Trophoblast cell (in vitro differentiated cells and primary cell): ENCODE measurements around the gene ACTN4.
A peak's percentile ranks its signal among the peaks of the same experiment; 100 is the strongest.

Source experiments
- DNase-seq, 2 donors: peaks; one replicate each; pipeline ENCODE4 v3.0.0-alpha.2; 2016
- H2AFZ ChIP-seq: 2 replicates; pipeline ENCODE4 v1.6.1; 2013; ENCODE audit warnings: low read length, moderate library complexity, mild to moderate bottlenecking; ENCODE audit not compliant: insufficient read depth, poor library complexity
- H2AK5ac ChIP-seq: 2 replicates; pipeline ENCODE4 v1.6.1; 2013; ENCODE audit warnings: mild to moderate bottlenecking, low read length
- H2BK120ac ChIP-seq: 2 replicates; pipeline ENCODE4 v1.6.1; 2013; ENCODE audit warnings: low read length, mild to moderate bottlenecking, moderate library complexity; ENCODE audit not compliant: insufficient read depth, poor library complexity
- H2BK12ac ChIP-seq: 2 replicates; pipeline ENCODE4 v1.6.1; 2013; ENCODE audit warnings: mild to moderate bottlenecking, low read length, moderate library complexity
- H2BK5ac ChIP-seq: 2 replicates; pipeline ENCODE4 v1.6.1; 2013; ENCODE audit warnings: low read length, low read depth, moderate library complexity, mild to moderate bottlenecking; ENCODE audit not compliant: poor library complexity
- H3K14ac ChIP-seq: 2 replicates; pipeline ENCODE4 v1.6.1; 2013; ENCODE audit warnings: mild to moderate bottlenecking, low read length
- H3K18ac ChIP-seq: 2 replicates; pipeline ENCODE4 v1.6.1; 2013; ENCODE audit warnings: mild to moderate bottlenecking, low read length
- H3K23ac ChIP-seq: 2 replicates; pipeline ENCODE4 v1.6.1; 2013; ENCODE audit warnings: low read length
- H3K27ac ChIP-seq: 2 replicates; pipeline ENCODE4 v1.5.1; 2013; ENCODE audit warnings: low read depth, mild to moderate bottlenecking, inconsistent platforms, low read length, moderate library complexity
- H3K27me3 ChIP-seq: 2 replicates; pipeline ENCODE4 v1.6.1; 2013; ENCODE audit warnings: inconsistent platforms, mild to moderate bottlenecking, low read length, moderate library complexity; ENCODE audit not compliant: insufficient read depth
- H3K36me3 ChIP-seq, 2 experiments: 1 replicate in 1 of 2; 2 replicates in 1 of 2; pipeline ENCODE4 v1.6.1; 2013; ENCODE audit warnings: low read length in 2 of 2, mild to moderate bottlenecking in 2 of 2, moderate library complexity in 1 of 2; ENCODE audit not compliant: insufficient read depth in 2 of 2, control insufficient read depth in 1 of 2
- H3K4ac ChIP-seq: 2 replicates; pipeline ENCODE4 v1.6.1; 2013; ENCODE audit warnings: low read depth, mild to moderate bottlenecking, low read length, moderate library complexity
- H3K4me1 ChIP-seq, 2 experiments: 1 replicate in 1 of 2; 2 replicates in 1 of 2; pipeline ENCODE4 v1.6.1; 2013; ENCODE audit warnings: low read length in 2 of 2, mild to moderate bottlenecking in 2 of 2, moderate library complexity in 1 of 2; ENCODE audit not compliant: insufficient read depth in 2 of 2, control insufficient read depth in 1 of 2
- H3K4me2 ChIP-seq: 2 replicates; pipeline ENCODE4 v1.6.1; 2013; ENCODE audit warnings: inconsistent platforms, mild to moderate bottlenecking, low read length, moderate library complexity
- H3K4me3 ChIP-seq: 2 replicates; pipeline ENCODE4 v1.5.1; 2013; ENCODE audit warnings: mild to moderate bottlenecking, low read depth, low read length, inconsistent platforms
- H3K79me1 ChIP-seq: one replicate; pipeline ENCODE4 v1.6.1; 2013; ENCODE audit warnings: low read length
- H3K79me2 ChIP-seq: 2 replicates; pipeline ENCODE4 v1.6.1; 2013; ENCODE audit warnings: low read length, mild to moderate bottlenecking; ENCODE audit not compliant: control insufficient read depth, insufficient read depth, poor library complexity
- H3K9ac ChIP-seq: 2 replicates; pipeline ENCODE4 v1.6.1; 2013; ENCODE audit warnings: mild to moderate bottlenecking, low read length
- H3K9me3 ChIP-seq: 2 replicates; pipeline ENCODE4 v1.6.1; 2013; ENCODE audit warnings: low read depth, mild to moderate bottlenecking, control low read depth, inconsistent platforms, low read length; ENCODE audit not compliant: insufficient read depth
- H4K12ac ChIP-seq: 2 replicates; pipeline ENCODE4 v1.6.1; 2013; ENCODE audit warnings: low read depth, mild to moderate bottlenecking, low read length, moderate library complexity
- H4K8ac ChIP-seq: 2 replicates; pipeline ENCODE4 v1.6.1; 2013; ENCODE audit warnings: low read depth, mild to moderate bottlenecking, low read length, moderate library complexity
- H4K91ac ChIP-seq: one replicate; pipeline ENCODE4 v1.6.1; 2013; ENCODE audit warnings: low read depth, mild to moderate bottlenecking, low read length, moderate library complexity
- WGBS: extraction: QIAGEN DNeasy Blood & Tissue Kit; methylation state at CpG from one replicate; pipeline ENCODE4 v1.1.7; 2013; ENCODE audit warnings: missing lambda C conversion rate; ENCODE audit not compliant: insufficient read length, insufficient coverage; ENCODE audit errors: extremely low coverage; 5-methylcytosine and 5-hydroxymethylcytosine counted together

ACTN4 gene

GRCh38 chr19:38690832-38691231 lies 43.4 kb downstream of the ACTN4 start:
- H4K91ac ChIP-seq, result peak overlapping the region; percentile 33
- no CpG with 5 or more reads among the region's 7 CpGs for WGBS
- H2BK12ac ChIP-seq, result peak overlapping the region; percentile 58
- no peak for DNase-seq
- no peak overlapping the region for H3K4me3 ChIP-seq
- H2BK5ac ChIP-seq, result no peak overlapping the region
- peaks cover 39% of the 10 kb centered on the region for H3K79me2 ChIP-seq
- no peaks in the 10 kb centered on the region for H3K27me3 ChIP-seq
- no peak overlapping the region for H3K23ac ChIP-seq
- H3K18ac ChIP-seq, result peak overlapping the region; percentile 44
- no peaks in the 10 kb centered on the region for H3K9me3 ChIP-seq
- peaks cover 31% of the 10 kb centered on the region in 2 experiments for H3K36me3 ChIP-seq
- H3K79me1 ChIP-seq, result peaks cover 52% of the 10 kb centered on the region
- no peak overlapping the region for H2BK120ac ChIP-seq
- peak overlapping the region; percentile 11 for H3K14ac ChIP-seq
- peak overlapping the region; percentile 70 for H3K4ac ChIP-seq
- H2AFZ ChIP-seq, result no peak overlapping the region
- peak overlapping the region; percentile 69 for H3K27ac ChIP-seq
- no peak overlapping the region for H3K9ac ChIP-seq
- H2AK5ac ChIP-seq, result no peak overlapping the region
- peak overlapping the region; percentile 52 for H4K8ac ChIP-seq
- no peak overlapping the region for H4K12ac ChIP-seq
- H3K4me2 ChIP-seq, result no peak overlapping the region
- H3K4me1 ChIP-seq, result peaks cover 52 to 60% of the 10 kb centered on the region in 2 experiments

DNA sequence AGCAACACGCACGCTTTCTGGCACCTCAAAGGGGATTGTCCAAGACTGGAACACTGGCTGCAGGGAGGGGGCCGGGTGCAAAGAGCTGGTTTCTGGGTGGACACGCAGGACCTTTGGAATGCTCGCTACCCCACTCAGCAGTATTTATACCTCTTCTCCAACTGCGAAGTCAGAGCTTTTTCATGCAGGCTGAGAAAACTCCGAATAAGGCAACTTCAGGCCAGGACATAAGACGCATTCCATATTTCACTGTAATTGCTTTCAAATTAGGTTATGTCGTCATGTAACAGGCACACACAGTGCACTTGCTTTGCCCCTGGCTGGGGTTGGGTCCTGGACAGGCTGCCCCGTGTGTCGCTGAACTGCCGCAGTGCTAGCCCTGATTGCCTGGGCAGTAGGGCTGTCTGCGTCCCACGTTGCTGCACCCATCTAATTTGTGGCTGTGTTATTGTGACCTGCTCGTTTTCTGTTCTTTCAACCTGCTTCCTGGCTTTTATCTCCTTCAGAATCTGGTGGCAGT lies 44.5 kb downstream of the ACTN4 start:
- H2AK5ac ChIP-seq, result no peak overlapping the region
- peaks cover 43% of the 10 kb centered on the region for H3K79me1 ChIP-seq
- H4K91ac ChIP-seq, result peak overlapping the region; percentile 64
- H3K4ac ChIP-seq, result no peak overlapping the region
- H3K9ac ChIP-seq, result no peak overlapping the region
- peaks cover 40 to 42% of the 10 kb centered on the region in 2 experiments for H3K36me3 ChIP-seq
- peak overlapping the region; percentile 40 for H2BK120ac ChIP-seq
- peak overlapping the region; percentile 77 for H3K14ac ChIP-seq
- no peaks in the 10 kb centered on the region for H3K27me3 ChIP-seq
- WGBS, result no CpG with 5 or more reads among the region's 15 CpGs
- H2AFZ ChIP-seq, result no peak overlapping the region
- H3K27ac ChIP-seq, result peak overlapping the region; percentile 86
- H3K4me1 ChIP-seq, result peaks cover 46 to 54% of the 10 kb centered on the region in 2 experiments
- peaks cover 39% of the 10 kb centered on the region for H3K79me2 ChIP-seq
- DNase-seq, result peak; percentile 94 to 95
- H4K8ac ChIP-seq, result no peak overlapping the region
- H4K12ac ChIP-seq, result no peak overlapping the region
- H2BK12ac ChIP-seq, result peak overlapping the region; percentile 78
- no peak overlapping the region for H3K4me3 ChIP-seq
- peak overlapping the region; percentile 74 for H2BK5ac ChIP-seq
- H3K4me2 ChIP-seq, result no peak overlapping the region
- H3K18ac ChIP-seq, result peak overlapping the region; percentile 71
- no peak overlapping the region for H3K23ac ChIP-seq
- H3K9me3 ChIP-seq, result no peaks in the 10 kb centered on the region

DNA sequence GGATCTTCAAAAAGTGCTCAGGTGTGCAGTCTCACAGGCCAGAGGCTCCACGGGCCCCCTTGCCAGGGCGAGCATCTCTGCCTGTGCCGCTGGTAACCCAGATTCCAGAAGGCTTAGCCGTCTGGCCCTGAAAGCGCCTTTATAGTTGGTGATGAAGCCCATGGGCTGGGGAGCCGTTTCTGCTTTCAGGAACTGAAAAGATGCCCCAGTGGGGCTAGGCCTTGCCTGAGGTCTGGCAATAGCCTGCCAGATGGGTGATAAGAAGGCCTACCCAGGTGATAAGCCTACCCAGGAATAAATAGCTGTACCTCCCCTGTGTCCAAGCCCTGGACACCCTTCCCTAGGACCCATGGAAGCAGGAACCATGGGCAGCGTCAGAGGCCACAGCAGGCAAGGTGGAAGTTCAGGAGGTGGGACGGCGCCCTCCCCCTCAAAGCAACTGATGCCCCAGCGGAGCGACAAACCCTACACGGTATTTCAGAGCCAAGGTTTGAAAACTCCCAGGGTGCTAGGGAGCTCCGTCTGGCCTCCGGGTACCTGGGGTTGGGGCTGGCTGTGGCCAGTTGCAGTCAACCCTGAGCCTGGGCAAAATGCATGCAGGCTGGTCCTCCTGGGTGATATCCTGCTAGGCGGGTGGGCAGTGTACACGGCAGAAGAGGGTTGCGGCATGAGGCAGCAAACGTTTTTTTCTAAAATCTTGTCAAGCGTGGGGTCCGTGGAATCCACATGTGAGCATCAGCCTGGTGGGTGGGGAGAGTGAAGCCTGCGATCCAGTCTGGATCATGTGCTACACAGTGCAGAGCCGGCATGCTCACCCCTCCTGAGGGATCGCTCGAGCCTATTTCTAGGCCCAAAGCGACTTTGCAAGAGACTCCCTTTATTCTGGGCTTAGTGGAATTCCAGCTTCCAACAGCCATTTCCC lies 45.3 kb downstream of the ACTN4 start:
- Histone ChIP-seq H3K4me2 (no peak overlapping the region), H3K79me2 (peaks cover 41% of the 10 kb centered on the region), H3K9ac (no peak overlapping the region), H3K18ac (peak overlapping the region; percentile 71), H3K27ac (peak overlapping the region; percentile 86), H2BK120ac (peak overlapping the region; percentile 87), H4K91ac (peak overlapping the region; percentile 64), H3K4ac (peak overlapping the region; percentile 87), H3K4me3 (no peak overlapping the region), H3K4me1 (peaks cover 47 to 57% of the 10 kb centered on the region in 2 experiments), H3K79me1 (peaks cover 41% of the 10 kb centered on the region), H3K23ac (no peak overlapping the region), H3K27me3 (no peaks in the 10 kb centered on the region), H3K9me3 (no peaks in the 10 kb centered on the region), H2AFZ (peak overlapping the region; percentile 9), H4K12ac (no peak overlapping the region), H3K36me3 (peaks cover 45 to 48% of the 10 kb centered on the region in 2 experiments), H3K14ac (peak overlapping the region; percentile 77), H2AK5ac (peak overlapping the region; percentile 76), H2BK12ac (peak overlapping the region; percentile 78), H2BK5ac (peak overlapping the region; percentile 74), H4K8ac (peak overlapping the region; percentile 55)
- WGBS, result no CpG with 5 or more reads among the region's 25 CpGs
- no peak for DNase-seq

DNA sequence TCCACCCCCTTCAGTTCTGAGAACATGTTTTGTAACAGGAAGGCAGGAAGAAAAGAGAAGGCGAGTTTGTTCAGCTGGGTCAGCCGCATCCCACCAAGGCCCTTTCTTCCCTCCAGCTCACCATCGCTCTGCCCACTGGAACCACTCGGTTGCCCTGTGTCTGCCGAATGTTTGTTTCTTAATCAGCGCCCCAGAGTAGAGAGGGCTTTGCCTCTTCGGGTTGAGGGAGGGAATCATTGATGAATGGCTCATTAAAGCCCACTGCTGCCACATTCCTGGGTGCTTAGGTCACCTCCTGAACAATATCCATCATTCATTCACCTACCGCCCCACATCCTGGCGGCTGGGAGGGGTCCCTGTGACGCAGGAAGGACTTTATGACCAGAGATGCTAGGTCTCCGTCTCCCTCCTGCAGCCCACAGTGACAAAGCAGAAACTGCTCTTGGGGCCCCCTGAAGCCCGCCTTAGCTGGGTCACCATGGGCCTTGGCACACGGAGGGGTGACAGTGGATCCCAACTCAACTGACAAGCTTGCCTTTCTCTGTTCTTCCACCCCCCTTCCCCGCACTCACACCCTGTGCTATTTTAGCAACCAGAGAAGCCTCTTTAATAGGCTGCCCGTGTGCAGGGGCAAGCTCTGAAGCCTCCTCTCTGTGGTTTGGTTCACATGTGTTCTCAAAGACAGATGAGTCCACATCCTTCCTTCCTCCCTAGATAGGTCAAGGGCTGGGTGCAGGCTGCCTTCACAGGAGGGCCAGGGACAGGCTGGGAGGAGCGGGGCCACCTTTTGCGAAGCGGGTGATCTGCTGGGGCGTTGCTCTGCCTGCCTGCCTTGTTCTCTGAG lies 46.2 kb downstream of the ACTN4 start:
- peak overlapping the region; percentile 77 for H3K14ac ChIP-seq
- H2BK12ac ChIP-seq, result peak overlapping the region; percentile 78
- WGBS, result no CpG with 5 or more reads among the region's 19 CpGs
- peaks cover 51 to 57% of the 10 kb centered on the region in 2 experiments for H3K36me3 ChIP-seq
- H4K8ac ChIP-seq, result peak overlapping the region; percentile 15
- peak overlapping the region; percentile 74 for H2BK5ac ChIP-seq
- no peak overlapping the region for H4K12ac ChIP-seq
- no peak overlapping the region for H3K4me2 ChIP-seq
- no peaks in the 10 kb centered on the region for H3K27me3 ChIP-seq
- peak overlapping the region; percentile 13 for H3K18ac ChIP-seq
- peak overlapping the region; percentile 64 for H4K91ac ChIP-seq
- peaks cover 40% of the 10 kb centered on the region for H3K79me2 ChIP-seq
- H3K27ac ChIP-seq, result peak overlapping the region; percentile 86
- H3K79me1 ChIP-seq, result peaks cover 35% of the 10 kb centered on the region
- no peak overlapping the region for H3K9ac ChIP-seq
- H3K9me3 ChIP-seq, result no peaks in the 10 kb centered on the region
- peak overlapping the region; percentile 87 for H3K4ac ChIP-seq
- no peak for DNase-seq
- peak overlapping the region; percentile 18 for H2BK120ac ChIP-seq
- H3K4me1 ChIP-seq, result peaks cover 49 to 61% of the 10 kb centered on the region in 2 experiments
- no peak overlapping the region for H2AK5ac ChIP-seq
- no peak overlapping the region for H2AFZ ChIP-seq
- H3K4me3 ChIP-seq, result no peak overlapping the region
- no peak overlapping the region for H3K23ac ChIP-seq
